GM18507 (cell line): Measurements from ENCODE around the gene SPPL2C.
"Not testable (repeated sequence)": the region's sequence is repeated elsewhere in the genome, so short reads cannot be mapped to it uniquely, and the experiment has no call there.

Experiments
- DNase-seq: peaks from one replicate; pipeline ENCODE4 v3.0.0; 2011; ENCODE audit warnings: low read depth; ENCODE audit not compliant: insufficient read length; ENCODE audit errors: extremely low spot score
- FAIRE-seq: peaks from 2 replicates; lab custom pipeline; 2011; peaks lifted over from hg19 to GRCh38; lab: Jason Lieb, UNC

SPPL2C gene

DNA sequence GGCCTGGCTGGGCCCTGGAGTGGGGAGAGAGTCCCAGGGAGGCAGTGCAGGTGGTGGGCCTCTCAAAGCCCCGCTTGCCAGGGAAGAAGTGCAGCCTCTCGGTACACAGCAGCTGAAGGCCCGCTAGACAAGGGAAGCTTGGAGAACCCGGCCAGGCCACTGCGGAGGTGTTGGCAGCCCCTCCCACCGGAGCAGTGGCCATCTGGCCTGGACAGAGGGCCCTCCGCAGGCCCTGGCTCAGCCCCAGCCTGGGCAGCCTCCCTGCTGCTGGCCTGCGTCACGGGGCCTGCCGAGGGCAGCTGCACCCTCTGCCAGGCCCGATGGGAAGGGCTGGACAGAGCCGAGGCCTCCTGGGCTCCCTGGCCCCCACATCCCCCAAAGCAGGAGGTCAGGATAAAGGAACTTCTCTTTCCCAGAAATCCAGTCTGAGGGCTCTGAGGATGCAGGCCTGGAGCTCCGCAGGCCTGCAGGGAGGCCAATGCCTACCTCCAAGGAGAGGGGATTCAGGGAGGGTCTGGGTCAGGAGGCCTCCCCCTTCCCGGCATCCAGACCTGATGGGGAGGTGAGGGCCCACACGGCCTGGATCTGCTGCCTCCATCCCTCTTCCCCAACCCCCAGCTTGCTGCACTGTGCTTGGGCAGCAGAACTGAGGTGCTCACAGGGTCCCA is 4.3 kb downstream of the SPPL2C start:
- no peak for DNase-seq
- no peak for FAIRE-seq

DNA sequence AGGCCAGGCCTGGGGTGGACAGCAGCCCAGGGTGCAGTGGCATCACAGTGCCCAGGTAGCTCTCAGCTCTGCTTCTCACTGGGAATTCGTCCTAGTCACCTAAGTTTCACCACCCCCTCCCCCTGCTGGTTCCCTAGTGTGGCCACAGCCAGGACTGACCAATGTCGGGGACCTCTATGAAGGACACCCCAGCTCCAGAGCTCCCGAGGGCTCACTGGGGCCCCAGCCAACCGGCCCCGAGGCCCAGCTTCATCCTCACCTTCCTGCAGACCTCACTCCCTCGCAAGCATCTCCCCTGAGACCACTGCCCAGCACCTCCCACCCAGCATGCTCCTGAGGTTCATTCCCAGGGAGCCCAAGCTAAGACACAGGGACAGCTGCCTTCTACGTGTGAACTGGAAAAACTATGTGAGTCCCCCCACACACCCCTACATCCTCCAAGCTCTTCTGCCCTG is 4.9 kb downstream of the SPPL2C start:
- no peak for FAIRE-seq
- DNase-seq = no peak

DNA sequence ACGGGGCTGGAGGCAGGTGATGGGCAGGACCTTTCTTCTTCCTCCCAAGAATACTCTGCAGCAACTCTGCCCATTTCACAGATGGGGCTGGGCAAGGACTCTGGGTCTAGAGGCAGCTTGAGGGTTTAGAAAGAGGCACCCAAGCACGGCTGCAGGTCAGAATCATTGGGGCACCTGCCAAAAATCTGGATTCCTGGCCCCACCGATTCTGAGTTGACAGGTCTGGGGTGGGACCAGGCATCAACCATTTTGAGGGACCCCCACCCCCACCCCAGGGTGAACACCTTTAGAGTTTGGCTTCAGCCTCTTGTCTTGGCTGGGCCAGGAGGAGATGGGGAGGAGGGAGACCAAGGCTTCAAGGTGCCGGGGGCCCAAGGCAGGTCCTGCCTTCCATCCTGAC is 5.3 kb downstream of the SPPL2C start:
- DNase-seq (no peak), FAIRE-seq (no peak)

DNA sequence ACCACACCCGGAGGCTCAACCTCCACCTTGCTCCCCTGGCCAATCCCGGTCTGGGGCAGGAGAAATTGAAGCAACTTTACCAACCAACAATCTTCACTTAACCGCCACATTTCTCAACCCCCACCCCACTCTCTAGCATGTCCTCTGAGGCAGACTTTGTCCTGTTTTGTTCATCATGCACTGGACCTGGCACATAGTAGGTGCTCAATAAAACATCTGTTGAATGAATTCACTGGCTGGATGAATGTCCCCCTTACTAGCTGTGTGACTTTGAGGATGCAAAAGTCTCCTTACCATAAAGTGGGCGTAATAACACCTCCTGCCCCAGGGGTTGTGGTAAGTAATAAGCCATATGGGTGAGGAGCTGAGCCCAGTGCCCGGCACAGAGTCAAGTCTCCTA is 5.8 kb downstream of the SPPL2C start:
- FAIRE-seq (no peak), DNase-seq (no peak)

DNA sequence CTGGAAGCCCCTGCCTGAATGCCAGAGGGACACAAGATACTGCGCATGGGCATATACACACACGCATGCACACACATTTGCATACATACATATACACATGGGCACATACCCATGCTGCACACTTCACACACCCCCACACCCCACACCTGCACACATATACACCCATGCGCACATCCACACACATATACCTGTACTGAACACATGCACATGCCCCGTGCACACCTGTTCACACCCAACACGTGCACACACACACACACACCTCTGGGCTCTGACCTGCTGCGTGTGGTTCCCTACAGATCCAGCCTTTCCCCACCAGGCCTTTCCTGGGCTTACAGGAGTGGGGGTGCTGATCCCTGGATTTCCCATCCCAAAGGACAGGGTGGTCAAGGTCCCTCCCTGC is 6.3 kb downstream of the SPPL2C start:
- no peak for FAIRE-seq
- DNase-seq = no peak

DNA sequence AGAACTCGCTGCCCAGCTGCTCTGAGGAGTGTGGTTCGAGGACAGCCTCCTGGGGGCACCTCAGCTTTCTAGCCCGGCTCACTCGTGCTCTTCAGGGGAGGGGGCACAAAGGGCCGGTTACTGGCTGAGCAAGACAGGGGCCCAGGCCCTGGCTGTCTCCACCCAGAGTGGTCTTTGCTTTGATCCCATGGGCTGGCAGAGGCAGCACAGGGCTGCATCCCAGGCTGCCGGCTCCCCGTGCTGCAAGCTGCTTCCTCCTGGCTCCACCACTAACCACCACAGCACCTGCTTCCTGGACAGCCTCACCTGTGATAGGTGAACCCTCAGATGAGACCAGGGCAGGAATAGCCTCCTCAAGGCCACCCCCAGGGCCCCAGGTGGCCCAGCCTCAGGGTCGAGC is 6.8 kb downstream of the SPPL2C start:
- FAIRE-seq (no peak), DNase-seq (no peak)

DNA sequence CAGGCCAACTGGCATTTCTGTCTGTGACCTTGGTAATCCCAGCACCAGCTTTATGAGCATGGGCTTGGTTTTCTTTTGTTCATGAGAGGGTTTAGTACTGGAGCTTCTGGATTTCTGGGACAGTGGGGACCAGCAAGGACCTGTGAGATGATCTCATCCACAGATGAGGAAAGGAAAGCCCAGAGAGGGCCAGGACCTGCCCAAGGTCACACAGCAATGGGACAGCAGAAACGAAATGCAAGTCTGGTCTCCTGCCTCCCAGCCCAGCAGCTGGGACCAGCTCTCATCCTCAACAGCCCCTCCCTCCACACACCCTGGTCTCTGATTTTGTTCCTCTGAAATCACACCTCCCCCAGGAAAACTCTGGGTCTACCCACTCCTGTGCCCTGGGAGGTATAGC is 7.2 kb downstream of the SPPL2C start:
- FAIRE-seq (no peak), DNase-seq (no peak)

DNA sequence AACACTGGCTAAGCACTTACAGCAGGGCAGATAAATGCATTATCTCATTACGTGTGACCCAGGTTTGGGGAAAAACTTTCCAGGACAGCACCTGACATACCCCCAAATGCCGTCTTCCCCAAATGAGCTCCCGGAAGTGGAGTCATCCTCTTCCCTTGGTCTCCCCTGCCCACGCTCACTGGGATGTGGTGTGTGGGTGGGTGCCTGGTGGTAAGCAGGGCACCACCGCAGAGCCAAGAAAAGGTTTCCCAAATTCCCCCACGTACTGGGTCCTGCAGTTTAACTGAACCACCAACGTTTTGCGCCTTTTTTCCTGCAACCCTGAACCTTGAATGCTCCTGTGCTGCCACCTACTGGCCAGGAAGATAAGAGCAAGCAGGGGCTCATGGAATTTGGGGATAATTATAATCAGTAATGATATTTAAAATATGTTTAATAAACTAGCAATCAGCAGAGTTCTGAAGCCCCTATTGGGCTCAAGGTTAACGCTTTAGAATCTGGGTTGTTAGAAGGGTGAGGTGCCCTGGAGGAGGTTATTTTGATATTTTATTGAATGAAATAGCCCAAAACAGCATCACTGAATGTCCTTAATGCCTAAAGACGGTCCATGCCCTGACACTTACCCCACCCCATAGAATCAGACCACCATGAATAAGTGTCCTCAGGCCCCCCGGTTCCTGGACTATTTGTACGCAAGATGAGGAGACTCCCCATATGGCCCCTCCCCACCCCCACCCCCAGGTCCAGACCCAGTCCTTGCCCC is 8.0 kb downstream of the SPPL2C start:
- DNase-seq (peak; percentile 23), FAIRE-seq (peak; percentile 80)

DNA sequence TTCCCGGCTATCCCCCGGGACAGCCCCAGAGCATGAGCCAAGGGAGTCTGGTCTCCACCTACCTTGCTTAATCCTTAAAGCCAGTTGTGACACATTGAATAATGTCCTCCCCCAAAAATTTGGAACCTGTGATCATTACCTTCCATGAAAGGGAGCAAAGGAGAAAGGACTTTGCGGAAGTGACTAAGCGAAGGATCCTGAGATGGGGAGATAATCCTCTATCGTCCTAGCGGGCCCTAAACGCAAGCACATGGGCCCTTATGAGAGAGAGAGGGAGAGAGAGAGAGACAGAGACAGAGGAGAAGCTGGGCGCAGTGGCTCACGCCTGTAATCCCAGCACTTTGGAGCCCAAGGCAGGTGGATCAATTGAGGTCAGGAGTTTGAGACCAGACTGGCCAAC is 9.5 kb downstream of the SPPL2C start:
- FAIRE-seq (no peak), DNase-seq (no peak)

DNA sequence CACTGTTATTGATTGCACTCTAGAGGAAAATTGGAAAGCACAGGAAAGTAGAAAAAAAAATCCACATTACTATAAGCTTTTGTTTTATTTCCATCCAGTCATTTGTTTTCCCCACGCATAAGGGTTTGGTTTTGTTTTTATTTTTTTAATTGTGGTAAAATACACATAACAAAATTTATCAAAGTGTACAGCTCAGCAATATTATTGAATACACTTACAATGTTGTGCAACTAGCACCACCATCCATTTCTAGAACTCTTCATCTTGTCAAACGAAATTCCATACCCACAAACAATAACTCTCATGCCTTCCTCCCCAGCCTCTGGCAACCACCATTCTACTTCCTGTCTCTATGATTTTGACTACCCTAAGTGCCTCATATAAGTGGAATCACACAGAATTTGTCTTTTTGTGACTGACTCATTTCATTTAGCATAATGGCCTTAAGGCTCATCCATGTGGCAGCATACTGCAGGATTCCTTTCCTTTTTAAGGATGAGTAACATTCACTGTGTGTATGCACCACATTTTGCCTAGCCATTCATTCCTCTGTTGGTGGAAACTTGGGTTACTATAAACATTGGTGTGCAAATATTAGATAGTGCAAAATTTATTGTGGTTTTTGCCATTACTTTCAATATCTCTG is 11.1 kb downstream of the SPPL2C start:
- DNase-seq (no peak), FAIRE-seq (no peak)

DNA sequence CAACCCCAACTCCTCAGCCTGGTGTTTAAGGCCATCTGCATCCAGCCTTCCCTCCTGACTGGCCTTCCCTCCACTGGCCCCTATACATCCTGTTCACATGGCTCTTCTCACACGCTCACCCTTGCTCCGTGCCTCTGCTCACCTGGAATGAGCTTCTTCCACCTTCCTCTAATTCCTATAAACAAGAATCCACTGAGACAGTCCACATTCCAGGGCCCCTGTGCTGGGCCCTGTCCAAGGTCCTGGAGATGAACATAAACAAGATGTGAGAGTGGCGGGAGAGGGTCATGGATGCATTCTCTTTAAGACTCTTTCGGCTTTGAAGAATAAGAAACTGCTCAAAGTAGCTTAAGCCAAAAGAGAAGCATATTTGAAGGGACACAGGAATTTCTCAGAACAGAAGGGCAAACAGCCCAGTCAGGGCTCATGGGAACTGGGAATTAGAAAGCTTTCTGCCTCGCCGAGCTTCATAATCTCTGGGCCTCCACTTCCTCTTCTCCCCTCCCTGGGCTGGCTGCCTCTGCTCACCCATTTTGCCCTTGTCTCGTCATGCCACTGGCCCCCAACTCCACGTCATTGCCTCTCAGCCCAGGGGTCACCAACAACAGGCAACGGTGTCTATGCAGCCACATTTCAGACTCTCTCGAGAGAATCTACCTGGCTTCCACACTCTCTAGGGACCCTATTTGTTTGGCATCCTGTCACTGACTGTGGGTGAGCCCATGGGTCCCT is 13.5 kb downstream of the SPPL2C start:
- DNase-seq (no peak), FAIRE-seq (no peak)

DNA sequence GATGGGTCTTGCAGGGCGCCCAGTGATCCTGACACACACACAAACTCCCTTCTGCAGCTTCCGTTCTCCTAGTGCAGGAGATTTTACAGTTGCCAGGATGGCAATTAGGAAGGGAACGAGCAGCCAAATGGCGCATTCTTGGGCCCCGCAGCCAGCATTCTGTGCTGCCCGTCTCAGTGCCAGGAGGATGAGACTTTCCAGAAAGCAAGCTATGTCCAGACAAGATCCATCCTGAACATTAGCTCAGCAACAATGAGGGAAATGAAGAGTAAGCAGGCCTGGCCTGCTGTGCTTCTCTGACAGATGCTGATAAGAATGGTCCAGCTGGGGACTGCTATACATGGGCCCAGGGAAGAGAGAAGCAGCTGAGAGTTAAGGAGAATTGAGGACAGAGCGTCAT is 16.5 kb downstream of the SPPL2C start:
- DNase-seq (no peak), FAIRE-seq (no peak)

DNA sequence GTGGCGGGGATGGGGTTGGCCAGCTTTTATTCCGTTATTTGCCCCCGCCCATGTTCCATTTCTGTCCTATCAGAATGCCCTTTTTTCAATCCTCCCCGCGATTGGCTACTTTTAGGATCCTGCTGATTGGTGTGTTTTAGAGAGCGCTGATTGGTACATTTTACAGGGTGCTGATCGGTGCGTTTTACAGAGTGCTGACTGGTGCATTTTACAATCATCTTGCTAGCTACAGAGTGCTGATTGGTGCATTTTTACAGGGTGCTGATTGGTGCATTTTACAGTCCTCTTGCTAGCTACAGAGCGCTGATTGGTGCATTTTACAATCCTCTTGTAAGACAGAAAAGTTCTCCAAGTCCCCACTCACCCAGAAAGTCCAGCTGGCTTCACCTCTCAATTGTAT is 17.4 kb downstream of the SPPL2C start:
- not testable (repeated sequence) for DNase-seq, FAIRE-seq

DNA sequence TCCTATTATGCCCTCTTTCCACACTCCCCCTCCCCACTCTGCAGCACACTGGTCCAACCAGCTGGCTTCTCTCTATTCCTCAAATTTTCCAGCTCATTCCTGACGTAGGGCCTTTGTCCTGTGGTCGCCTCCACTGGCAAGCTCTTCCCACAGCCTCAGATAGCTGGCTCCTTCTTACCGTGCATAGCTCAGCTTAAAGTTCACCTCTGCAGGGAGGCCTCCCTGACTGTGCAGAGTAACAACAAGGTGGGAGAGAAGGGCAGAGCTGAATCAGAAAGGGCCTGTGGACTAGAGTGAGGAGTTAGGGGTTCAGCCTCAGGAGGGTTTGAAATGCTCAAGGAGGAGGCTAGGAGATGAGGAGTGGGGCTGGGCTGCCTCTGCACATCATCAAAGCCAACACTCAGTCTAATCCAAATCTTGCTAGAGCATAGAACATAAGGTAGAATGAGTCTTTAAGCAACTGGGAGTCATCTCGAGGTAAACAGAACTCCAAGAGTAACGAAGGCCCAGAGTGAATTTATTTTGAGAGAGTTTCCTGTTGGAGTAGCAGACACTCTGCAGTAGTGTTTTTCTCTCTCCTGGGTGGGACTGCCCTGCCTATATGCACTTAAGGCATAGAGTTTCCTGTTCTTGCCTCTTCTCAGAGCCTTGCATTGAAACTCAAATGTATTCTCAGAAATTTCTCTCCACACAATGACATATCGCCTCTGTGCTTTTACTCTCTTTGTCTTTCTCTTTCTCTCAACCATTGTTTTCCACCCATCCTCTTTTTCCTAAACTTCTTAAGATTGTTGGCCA is 19.4 kb downstream of the SPPL2C start:
- no peak for DNase-seq
- FAIRE-seq = no peak

DNA sequence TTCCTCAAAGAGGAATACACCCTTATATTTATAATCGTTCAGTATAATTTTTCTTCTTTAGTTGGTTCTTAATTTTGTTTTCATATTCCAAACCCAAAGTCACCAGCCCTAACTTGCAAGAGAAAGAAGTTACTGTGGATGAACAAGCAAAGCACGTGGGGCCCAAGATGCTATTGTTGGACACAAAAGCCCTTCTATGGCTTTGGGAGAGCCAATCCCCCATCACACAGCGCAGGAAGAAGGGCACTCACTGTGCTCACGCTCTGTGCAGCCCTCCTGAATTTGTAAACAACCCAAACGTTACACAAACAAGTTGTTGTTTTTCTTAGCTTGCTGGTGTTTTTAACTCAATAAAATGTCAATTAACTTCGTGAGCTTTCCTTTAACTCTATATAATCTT is 22.5 kb downstream of the SPPL2C start:
- DNase-seq (no peak), FAIRE-seq (no peak)

DNA sequence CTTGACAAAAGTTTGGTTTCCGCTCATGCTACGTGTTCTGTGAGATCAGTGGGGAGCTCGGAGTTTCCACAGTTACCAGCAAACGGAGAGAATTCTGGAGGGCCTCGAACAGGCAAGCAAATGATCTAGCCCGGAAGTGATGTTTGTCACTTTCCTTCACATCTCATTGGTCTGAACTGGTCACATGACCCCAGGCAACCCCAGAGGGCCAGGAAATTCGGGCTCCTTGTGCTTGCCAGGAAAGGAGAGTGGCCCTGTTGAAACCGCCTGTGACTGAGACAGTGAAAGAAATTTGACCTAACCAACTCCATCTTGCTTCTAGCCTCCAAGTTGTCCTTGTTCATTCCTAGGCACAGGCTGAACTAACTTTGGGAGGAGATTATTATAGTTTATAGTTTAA is 23.0 kb downstream of the SPPL2C start:
- DNase-seq (no peak), FAIRE-seq (no peak)

DNA sequence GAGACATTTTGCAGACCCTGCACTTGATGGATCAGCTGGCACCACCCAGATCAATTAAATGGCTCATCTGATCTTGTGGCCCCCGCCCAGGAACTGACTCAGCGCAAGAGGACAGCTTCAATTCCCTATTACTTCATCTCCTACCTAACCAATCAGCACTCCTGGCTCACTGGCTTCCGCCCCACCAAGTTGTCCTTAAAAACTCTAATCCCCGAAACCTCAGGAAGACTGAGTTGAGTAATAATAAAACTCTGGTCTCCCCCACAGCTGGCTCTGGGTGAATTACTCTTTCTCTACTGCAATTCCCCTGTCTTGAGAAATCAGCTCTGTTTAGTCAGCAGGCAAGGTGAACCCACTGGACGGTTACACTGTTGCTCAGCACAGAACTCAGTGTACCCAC is 23.6 kb downstream of the SPPL2C start:
- DNase-seq (no peak), FAIRE-seq (no peak)

DNA sequence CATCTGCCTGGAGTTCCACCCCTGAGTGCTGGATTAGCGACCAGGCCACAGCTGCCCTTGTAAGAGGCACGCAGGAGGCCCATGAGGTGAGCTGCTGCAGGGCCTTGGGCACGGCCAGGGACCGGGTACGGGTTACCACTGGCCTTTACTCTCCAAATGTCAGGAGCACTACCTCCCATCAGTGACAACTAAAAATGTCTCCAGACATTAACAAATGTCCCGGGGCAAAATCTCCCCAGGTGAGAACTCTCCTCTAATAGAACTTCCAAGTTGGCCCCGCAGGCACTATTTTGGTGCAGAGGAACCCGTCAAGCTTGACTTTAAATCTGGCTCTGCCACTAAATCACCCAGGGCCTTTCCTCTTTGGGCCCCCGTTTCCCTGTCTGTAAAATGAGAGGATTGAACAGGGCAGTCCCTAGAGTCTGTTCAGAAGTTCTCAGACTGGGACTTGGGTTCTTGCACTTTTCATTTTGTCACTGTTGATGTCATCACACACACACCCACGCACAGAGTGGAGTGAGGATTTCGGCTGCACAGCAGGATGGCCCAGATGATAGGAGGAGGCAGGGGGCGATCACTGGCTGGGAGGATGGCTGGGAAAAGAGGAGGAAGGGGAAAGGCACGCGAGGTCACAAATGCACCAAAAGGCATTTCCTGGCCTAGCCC is 25.1 kb downstream of the SPPL2C start:
- DNase-seq = no peak
- FAIRE-seq = no peak
